HG02885 (cell line): Measurements from ENCODE around the gene ZDHHC7.

Experiments used
- ATAC-seq: cut with Tn5 transposase; IDR thresholded peaks from one replicate; pipeline ENCODE4 v1.9.1; 2021; ENCODE audit warnings: mild to moderate bottlenecking; ENCODE audit not compliant: unreplicated experiment, poor library complexity

The ZDHHC7 gene

DNA sequence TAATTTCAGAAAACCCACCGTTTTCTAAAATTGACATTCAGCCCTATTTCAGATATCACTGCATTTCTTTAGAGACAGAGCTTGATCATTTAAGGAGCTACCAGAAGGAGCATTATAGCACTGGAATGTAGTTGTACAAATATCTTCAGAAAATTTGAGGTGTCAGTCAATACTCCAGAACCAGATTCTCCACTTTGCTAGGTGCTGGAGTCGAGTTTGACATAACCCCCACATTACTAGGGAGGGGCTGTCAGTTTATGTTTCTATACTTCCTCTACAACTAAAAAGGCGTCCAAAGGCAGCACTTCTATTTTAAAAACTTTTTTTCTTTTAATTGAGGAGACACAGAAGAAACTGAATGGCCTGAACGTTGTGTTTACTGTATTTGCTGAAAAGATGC, 15.4 kb upstream of the ZDHHC7 start:
- no peak for ATAC-seq

- ATAC-seq = no peak
Observed at GRCh38 chr16:85025781-85026653, 14.7 kb upstream of the ZDHHC7 start.

DNA sequence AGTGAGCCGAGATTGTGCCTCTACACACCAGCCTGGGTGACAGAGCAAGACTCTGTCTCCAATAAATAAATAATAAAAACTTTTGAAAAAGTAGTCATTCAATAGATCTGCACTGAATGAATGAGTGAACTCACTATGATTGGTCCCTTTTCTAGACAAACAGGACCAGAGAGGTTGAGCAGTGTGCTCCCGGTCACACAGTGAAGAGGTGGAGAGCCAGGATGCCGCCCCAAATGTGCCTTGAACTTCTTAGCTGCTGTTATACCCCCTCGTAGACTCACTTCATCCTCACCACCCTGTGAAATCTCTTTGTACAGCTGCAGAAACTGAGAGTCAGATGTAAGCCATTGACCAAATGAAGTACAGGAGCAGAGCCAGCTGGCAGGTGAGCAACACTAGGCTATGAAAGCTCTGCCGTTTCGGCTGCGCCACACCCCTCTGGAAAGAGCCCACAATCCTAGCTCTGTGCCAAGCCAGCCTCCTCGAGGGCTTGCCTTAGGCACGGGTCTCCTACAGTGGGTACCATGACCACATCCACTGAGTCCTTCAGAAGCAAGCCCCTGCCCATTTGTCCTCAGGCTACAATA, 8.4 kb upstream of the ZDHHC7 start:
- ATAC-seq = no peak

GRCh38 chr16:85018529-85019236, 7.3 kb upstream of the ZDHHC7 start:
- no peak for ATAC-seq

- ATAC-seq = no peak
Observed at GRCh38 chr16:85017633-85018032, 6.3 kb upstream of the ZDHHC7 start.

DNA sequence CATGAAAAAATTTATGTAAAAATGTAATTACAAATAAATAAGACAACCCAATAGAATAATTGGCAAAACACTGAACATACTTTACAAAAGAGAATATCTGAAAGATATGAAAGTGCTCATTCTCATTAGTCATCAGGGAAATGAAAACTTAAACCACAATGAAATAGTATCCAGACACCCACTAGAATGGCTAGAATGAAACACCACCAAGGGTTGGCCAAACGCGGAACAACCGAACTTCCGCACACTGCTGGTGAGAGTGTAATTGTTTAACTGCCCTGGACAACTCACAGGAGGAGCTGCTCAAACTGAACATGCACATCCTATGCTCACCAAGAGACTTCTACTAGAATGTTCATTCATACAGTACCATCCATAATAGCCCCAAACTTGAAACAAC, 5.8 kb upstream of the ZDHHC7 start:
- ATAC-seq = peak; percentile 55

DNA sequence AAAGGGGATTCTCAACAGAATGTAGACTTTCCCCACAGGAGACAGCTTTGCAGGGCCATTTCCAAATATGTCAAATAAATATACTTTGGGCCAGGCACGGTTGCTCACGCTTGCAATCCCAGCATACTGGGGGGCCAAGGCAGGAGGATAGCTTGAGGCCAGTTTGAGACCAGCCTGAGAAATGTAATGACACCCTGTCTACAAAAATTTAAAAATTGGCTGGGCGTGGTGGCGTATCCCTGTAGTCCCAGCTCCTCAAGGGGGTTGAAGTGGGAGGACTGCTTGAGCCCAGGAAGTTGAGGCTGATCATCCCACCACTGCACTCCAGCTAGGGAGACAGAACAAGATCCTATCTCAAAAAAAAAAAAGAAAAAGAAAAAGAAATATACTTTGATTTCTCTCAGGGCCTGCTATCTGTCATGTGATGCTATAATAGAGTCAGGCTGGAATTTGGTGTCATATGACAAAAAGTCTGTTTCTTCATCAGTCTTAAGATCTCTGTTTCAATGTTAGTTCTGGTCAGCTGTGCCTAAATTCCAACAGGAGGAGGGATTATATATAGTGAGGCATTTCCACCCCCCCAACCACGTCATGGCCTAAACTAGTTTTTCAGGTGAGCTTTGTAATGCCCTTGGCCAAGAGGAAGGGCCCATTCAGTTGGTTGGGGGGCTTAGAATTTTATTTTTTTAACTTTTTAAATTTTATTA, 4.3 kb upstream of the ZDHHC7 start:
- no peak for ATAC-seq

GRCh38 chr16:85014311-85014710, 3.0 kb upstream of the ZDHHC7 start:
- no peak for ATAC-seq

GRCh38 chr16:85011846-85012284, 530 bp upstream of the ZDHHC7 start:
- ATAC-seq = no peak

GRCh38 chr16:85010446-85010930, 847 bp downstream of the ZDHHC7 start:
- ATAC-seq = peak; percentile 2

GRCh38 chr16:85008271-85008670, 3.1 kb downstream of the ZDHHC7 start:
- ATAC-seq = no peak

- no peak for ATAC-seq
Observed at GRCh38 chr16:85007496-85008214, 3.7 kb downstream of the ZDHHC7 start.

DNA sequence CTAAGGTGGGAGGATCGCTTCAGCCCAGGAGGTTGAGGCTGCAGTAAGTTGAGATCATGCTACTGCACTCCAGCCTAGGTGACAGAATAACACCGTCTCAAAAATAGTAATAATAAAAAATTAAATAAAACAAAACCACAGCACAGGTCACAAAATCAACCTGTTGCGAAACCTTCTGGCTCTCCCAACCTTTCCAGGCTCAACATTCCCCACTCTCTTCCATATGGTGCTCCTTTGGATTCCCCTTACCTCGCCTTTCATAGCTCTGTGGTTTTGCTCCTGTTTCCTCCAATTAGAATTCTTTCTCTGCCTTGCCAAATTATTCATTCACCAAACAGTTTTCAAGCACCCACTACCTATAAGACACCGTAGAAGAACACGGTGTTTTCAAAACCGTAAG, 4.7 kb downstream of the ZDHHC7 start:
- ATAC-seq = no peak

- ATAC-seq = no peak
Observed at GRCh38 chr16:85005285-85006069, 5.9 kb downstream of the ZDHHC7 start.

GRCh38 chr16:85004587-85005205, 6.6 kb downstream of the ZDHHC7 start:
- ATAC-seq = no peak

DNA sequence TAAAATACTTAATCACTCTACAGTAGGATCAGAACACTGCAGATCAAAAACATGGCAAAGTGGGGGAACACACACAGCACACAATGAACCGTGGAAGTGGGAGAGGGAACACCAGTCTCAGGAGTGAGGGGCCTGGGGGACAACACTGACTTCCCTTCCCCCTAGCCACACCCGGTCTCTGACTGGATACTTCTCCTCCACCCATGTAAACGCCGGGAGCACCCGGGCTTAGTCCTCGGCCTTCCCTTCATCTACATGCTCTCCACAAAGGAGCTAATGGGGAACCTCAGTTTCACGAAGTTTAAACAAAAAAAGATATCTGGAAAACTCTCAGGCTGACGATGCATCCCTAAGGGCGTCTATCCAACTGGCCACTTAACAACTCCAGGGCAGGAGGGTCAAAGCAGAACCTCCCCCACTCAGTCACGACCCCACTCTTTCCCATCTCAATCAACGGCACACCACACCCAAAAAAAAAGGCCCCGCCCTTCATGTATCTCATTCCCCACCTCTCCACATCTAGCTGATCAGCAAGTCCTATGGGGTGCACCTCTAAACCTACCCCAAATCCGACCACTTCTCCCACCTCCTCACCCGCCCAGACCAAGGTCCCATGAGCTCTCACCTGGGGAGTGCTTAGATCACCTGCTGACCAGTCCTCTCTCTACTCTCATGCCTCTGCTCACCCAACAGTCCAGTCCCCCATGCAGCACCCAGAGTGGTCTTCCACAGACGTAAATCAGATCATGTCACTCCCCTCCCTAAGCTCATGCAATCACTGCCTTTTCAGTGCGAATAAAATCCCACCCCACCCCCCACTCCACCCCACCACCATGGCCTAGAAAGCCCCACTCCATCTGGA, 7.4 kb downstream of the ZDHHC7 start:
- no peak for ATAC-seq

GRCh38 chr16:85003076-85003475, 8.3 kb downstream of the ZDHHC7 start:
- ATAC-seq = no peak

GRCh38 chr16:85002608-85003007, 8.7 kb downstream of the ZDHHC7 start:
- no peak for ATAC-seq
